GM21423 (cell line): Measurements from ENCODE around the gene CEP192.
"Not testable (repeated sequence)": the region's sequence is repeated elsewhere in the genome, so short reads cannot be mapped to it uniquely, and the experiment has no call there.

ENCODE experiments used
- ATAC-seq: cut with Tn5 transposase; IDR thresholded peaks from one replicate; pipeline ENCODE4 v1.9.1; 2021; ENCODE audit warnings: mild to moderate bottlenecking, moderate library complexity; ENCODE audit not compliant: unreplicated experiment

CEP192 gene

GRCh38 chr18:12991821-12992179 is 638 bp downstream of the CEP192 start:
- no peak for ATAC-seq

- ATAC-seq, result no peak
Measured at GRCh38 chr18:12993439-12993838, 2.3 kb downstream of the CEP192 start.

- ATAC-seq, result no peak
Measured at GRCh38 chr18:12995424-12995823, 4.3 kb downstream of the CEP192 start.

GRCh38 chr18:12995952-12996477 is 4.9 kb downstream of the CEP192 start:
- no peak for ATAC-seq

- no peak for ATAC-seq
Measured at GRCh38 chr18:12996661-12997292, 5.6 kb downstream of the CEP192 start.

GRCh38 chr18:12997330-12997729 is 6.2 kb downstream of the CEP192 start:
- not testable (repeated sequence) for ATAC-seq

GRCh38 chr18:12998332-12999060 is 7.3 kb downstream of the CEP192 start:
- no peak for ATAC-seq

GRCh38 chr18:13003466-13003896 is 12.3 kb downstream of the CEP192 start:
- no peak for ATAC-seq

GRCh38 chr18:13004396-13004795 is 13.2 kb downstream of the CEP192 start:
- no peak for ATAC-seq

- no peak for ATAC-seq
Measured at GRCh38 chr18:13005289-13005688, 14.1 kb downstream of the CEP192 start.

GRCh38 chr18:13006531-13007247 is 15.5 kb downstream of the CEP192 start:
- no peak for ATAC-seq

GRCh38 chr18:13007248-13007560 is 16.0 kb downstream of the CEP192 start:
- no peak for ATAC-seq

GRCh38 chr18:13011719-13012118 is 20.6 kb downstream of the CEP192 start:
- no peak for ATAC-seq

- ATAC-seq, result no peak
Measured at GRCh38 chr18:13014232-13014631, 23.1 kb downstream of the CEP192 start.

GRCh38 chr18:13014818-13015217 is 23.7 kb downstream of the CEP192 start:
- ATAC-seq, result no peak

GRCh38 chr18:13017247-13017875 is 26.2 kb downstream of the CEP192 start:
- no peak for ATAC-seq

GRCh38 chr18:13018374-13018773 is 27.2 kb downstream of the CEP192 start:
- no peak for ATAC-seq

GRCh38 chr18:13019301-13019700 is 28.1 kb downstream of the CEP192 start:
- no peak for ATAC-seq

- ATAC-seq, result no peak
Measured at GRCh38 chr18:13022644-13023043, 31.5 kb downstream of the CEP192 start.

GRCh38 chr18:13025233-13025632 is 34.1 kb downstream of the CEP192 start:
- no peak for ATAC-seq

- ATAC-seq, result no peak
Measured at GRCh38 chr18:13026583-13027270, 35.6 kb downstream of the CEP192 start.
